GM20000 (cell line): ENCODE results near the gene MTF1.

Experiments
- DNase-seq: peaks from one replicate; pipeline ENCODE4 v3.0.0; 2012; ENCODE audit warnings: low spot score
- CTCF ChIP-seq: IDR thresholded peaks from 2 replicates; pipeline ENCODE4 v1.5.1; 2012; ENCODE audit warnings: mild to moderate bottlenecking, control low read depth; ENCODE audit errors: extremely low read depth, missing control alignments

The MTF1 gene

GRCh38 chr1:37862330-37862729 is 2.9 kb upstream of the MTF1 start:
- DNase-seq, result no peak
- no peak for TF ChIP-seq CTCF

DNA sequence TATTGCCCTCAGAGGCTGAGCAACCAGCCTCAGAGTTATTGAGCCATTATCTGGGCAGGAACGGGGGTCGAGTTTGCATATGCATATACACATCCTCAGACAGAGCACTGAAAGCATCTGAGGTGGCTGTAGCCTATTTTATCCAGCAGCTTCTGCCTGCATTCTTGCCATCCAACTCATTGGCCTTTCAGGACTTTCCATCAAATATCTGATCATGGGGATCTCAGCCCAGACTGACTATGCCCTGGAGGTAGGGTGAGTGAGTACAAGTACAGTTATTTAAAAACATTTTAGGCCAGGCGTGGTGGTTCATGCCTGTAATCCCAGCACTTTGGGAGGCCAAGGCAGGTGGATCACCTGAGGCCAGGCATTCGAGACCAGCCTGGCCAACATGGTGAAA is 1.8 kb upstream of the MTF1 start:
- no peak for TF ChIP-seq CTCF
- DNase-seq, result no peak

DNA sequence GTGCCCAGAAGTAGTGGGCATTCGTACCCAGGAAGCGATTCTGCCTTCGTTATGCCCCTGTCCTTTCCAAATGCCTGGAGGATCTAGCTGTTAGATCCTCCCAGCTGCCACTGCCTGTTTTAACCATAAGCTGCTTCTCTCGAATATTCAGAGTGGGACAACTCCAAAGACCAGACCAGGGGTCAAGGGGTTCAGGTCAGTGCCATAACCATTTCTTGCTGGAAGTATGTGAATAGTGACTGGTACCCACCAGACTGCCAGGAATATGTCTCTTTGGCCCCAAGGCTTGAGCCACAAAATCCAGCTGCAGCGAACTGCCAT is 914 bp upstream of the MTF1 start:
- no peak for DNase-seq
- TF ChIP-seq CTCF, result no peak

DNA sequence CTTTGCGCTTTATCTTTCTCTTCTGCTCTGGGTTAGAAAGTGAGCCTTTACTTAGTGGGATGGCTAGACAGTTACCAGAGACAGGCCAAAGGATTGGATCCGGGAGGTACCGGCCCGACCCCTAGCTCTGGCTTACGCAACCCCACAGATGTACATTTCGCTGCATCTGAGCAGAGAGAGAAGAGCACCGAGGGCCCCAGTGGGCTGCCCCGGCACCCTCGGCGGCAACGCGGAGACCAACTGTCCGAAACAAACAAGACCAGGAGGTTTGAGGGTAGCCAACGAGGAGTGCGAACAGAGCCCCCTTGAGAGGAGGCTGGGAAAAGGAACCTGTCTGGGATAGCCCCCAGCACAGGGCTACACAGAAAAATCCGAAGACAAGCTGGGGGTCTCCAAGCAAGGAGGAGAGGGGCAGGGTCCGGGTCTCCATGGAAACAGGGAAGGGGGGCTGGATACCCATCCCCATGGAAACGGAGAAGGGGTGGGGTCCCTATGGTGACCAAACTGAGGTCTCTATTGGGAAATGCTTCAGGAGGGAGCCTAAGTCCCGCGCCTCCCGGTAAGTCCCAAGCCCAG is 373 bp downstream of the MTF1 start:
- no peak for TF ChIP-seq CTCF
- DNase-seq, result no peak

- TF ChIP-seq CTCF, result no peak
- no peak for DNase-seq
Observed at GRCh38 chr1:37854406-37854805, 5.0 kb downstream of the MTF1 start.

DNA sequence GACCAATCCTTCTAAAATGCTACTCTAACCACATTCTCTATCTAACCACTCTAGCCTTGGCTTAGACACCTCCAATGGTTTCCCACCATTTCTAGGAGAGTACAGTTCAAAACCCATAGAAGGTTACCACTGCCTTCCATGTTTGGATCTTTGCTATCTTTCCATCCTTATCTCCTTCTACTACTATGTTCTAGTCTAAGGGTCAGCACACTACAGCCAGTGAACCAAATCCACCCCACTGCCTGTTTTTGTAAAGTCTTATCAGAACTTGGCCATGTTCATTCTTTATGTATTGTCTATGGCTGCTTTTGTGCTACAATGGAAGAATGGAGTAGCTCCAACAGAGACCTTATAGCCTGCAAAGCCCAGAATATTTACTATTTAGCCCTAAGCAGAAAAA is 6.2 kb downstream of the MTF1 start:
- no peak for DNase-seq
- TF ChIP-seq CTCF, result no peak

DNA sequence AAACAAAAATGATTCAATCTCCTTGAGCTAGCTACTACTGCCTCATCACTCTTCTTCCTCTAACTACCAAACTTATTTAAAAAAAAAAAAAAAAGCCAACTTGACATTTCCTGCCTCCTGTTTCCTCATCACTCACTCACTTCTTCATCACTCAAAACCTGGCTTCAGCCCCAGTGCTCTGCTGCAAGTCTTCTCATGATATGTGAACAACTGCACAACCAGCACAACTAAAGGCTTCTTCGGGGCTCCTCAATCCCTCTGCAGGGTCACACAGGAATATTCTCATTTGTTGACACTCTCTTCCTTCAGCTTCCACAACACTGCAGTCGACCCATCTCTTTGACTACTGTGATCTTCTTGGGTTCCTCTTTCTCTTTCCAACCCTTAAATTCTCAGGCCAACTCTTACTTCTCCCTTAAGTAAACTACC is 7.6 kb downstream of the MTF1 start:
- no peak for TF ChIP-seq CTCF
- DNase-seq, result no peak
